GM21717 (cell line): ENCODE data around the gene MCOLN1.

Experiments used
- ATAC-seq: cut with Tn5 transposase; IDR thresholded peaks from one replicate; pipeline ENCODE4 v1.9.1; 2021; ENCODE audit warnings: mild to moderate bottlenecking, moderate library complexity; ENCODE audit not compliant: unreplicated experiment

The MCOLN1 gene

DNA sequence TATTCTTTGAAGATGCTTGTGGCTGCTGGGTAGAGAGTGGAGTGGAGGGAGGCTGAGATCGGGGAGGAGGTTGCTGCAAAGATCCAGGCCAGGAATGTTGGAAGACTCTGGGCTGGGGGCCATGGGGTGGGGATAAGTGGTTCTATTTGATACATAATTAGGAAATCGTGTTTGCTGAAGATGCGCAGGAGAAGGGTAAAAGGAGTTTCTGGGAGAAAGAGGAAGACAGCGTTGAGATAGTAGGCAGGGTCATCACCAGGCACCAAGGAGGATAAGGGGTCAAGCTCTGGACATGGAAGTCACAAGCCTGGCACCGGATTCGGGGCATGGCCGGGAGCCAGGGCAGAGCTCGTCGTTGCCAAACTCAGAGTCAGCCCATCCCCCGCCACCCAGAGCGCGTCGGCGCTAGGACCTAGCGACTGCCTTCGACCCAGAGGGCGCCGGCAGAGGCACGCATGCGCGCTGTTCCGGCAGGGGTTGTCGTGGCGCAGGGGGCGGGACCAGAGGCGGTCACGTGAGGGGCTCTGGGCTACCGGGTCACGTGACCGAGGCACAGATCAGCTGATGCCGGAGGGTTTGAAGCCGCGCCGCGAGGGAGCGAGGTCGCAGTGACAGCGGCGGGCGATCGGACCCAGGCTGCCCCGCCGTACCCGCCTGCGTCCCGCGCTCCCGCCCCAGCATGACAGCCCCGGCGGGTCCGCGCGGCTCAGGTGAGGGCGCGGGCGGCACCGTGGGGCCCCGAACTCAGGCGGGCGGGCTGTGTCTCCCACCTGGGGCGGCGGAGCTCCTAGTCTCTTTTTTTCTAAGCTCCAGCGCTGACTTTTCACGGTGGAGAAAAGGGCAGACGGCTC, at the start of gene MCOLN1:
Gene MCOLN1, plus strand, starts transcription at position 553 of the 851 bp plus-strand sequence. Its CDS starts 127 bp downstream, at position 680.
- peak; percentile 53 for ATAC-seq

DNA sequence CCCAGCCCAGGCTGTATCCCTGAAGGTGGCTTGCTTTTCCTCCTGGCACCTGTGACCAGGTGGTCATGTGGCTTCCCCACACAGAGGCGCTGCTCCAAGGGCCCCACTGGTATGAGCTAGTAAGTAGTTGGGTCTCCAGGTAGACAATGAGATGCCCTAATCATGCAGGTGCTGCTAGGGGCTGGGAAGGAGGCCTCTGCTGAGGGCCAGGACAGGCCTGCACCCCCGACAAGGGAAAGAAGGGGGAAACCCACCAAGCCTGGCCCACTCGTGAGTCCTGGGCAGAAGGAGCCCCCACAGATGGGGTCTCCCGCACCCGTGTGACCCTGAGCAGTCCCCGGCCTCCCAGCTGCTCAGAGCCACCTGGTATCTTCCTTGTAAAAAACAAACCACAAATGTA, 46.8 kb upstream of the MCOLN1 start:
- ATAC-seq: no peak

DNA sequence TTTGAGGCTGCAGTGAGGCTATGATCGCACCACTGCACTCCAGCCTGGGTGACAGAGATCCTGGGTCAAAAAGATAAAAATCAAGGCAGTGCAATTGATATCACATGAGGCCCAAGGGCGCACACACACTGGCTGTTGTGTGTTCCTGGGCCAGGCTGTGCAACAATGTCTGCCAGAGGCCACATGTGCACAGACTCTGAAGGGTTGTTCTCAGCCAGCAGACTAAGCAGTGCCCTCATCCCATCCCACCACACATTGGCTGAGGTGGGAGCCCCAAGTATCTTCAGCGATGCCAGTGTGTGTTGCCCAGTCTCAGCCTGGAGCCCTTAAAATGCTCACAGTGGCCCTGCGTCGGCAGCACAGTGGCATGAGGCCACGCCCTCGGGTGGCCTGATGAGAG, 46.2 kb upstream of the MCOLN1 start:
- no peak for ATAC-seq

DNA sequence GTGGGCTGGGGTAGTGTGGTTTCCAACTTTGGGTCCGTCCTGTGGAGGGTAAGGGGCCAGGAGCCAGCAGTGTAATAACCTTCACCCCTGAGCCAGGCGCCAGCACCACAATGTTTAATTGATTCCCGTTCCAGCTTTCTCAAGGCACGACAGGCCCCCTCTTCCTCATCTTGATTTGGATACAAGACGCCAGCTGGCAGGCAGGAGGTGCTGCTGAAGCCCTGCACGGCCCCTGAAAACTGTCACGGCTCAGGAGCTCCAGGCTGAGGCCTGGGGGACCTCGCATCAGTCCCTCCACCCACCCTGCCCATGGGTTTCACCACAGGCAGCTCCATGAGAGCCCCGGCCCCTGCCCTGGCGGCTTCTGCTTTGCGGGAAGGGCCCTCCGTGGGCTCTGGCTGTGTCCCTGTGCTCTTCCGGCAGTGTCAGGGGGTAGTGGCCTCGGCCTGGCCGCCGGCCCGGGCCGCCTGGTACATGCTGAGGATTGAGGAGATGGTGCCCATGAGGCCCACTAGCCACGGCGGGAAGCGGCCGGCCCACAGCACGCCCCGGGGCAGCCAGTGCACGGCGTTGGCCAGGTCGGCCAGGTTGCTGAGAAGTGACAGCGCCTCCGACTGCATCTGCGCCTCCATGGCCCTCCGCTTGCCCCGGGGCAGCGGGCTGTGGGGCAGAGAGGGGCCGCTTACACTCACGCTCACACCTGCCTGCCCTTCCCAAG, 45.5 kb upstream of the MCOLN1 start:
- ATAC-seq: no peak

DNA sequence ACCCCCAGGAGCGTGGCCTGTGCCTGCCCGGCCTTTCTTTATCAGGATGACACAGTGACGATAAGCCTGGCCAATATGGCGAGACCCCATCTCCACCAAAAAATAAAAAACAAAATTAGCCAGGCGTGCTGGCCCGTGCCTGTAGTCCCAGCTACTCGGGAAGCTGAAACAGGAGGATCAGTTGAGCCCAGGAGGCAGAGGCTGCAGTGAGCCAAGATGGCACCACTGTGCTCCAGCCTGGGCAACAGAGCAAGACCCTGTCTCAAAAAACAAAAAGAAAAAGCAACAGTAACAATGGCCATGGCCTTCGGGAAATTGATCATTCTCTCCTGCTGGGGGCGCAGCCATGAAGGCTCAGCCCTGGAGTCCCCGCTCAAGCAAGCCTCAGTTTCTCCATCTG, 44.7 kb upstream of the MCOLN1 start:
- ATAC-seq: no peak

DNA sequence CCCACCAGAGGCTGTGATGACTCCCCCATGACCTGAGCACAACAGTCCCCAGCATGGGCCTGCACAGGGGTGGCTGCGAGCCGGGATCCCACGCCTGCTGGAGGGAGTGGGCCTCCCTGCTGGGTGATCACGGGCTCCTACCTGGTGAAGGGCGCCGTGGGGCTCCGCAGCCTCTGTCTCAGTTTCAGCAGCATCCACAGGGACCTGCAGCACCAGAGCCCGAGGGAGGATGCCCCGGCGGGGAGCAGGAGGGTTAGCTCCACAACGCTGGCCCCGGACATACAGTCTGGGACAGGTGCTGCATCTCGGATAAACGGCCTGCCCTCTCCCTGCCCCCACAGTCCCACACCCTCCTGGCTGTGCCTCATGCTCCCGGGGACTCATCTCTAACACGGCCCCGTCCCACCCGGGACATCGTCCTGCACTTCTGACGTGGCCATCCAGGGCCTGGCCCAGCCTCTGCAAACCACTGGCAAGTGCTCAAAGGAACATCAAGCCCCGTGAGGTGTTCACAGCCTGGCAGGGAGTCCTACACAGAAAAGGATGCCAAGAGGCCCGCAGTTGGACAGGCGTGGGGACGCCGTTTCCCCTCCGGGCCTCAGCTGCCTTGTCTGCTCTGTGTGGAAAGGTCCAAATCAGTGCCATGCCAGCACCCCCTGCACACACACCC, 44.1 kb upstream of the MCOLN1 start:
- no peak for ATAC-seq

DNA sequence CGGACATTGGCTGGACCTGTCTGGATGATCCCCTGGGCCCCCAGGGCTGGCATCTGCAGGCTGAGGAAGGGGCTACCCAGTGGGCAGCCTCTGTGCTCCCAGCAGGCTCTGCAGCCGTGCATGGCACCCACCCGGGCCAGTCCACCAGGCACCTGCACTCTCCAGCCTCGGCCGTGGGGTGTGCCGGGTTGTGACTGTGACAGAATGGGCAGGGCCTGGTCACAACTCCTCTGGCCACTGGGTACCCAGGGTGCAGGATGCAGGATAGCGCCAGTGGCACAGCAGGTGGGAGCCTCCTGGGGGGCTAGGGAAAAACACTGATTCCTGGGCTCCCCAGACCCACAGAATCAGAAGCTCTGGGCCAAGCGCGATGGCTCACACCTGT, 43.6 kb upstream of the MCOLN1 start:
- ATAC-seq: no peak

DNA sequence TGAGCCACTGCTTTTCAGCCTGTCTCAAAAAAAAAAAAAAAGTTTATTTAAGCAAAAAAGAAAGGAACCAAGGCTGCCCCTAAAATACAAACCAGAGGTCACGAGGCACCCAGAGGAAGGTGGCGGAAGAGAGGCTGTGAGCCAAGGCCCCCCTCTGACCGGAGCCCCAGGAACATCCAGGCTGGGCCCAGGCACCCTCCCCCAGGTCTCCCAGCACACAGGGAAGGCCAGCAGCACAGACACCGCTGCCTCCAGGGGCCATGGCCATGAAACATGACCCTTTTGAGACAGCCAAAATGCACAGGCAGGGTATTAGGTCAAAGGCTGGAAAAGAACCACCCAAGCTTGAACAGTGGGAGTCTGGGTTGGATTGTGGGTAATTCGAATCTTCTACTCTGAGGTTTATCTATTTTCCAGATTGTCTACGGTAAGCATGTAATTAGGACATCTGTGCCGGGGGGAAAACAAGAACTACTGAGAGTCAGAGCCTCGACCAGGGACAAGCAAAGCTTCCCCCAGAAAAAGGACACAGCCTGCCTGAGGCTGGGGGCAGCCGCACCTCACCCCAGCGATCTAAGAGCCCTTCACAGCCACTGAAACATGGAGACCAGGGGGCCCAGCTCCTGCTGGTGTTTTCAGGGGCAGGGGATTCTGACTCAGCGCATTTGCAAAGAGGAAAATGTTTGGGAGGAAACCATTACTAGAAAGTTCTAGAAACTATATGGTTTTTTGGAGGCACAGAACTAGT, 42.0 kb upstream of the MCOLN1 start:
- ATAC-seq: no peak

DNA sequence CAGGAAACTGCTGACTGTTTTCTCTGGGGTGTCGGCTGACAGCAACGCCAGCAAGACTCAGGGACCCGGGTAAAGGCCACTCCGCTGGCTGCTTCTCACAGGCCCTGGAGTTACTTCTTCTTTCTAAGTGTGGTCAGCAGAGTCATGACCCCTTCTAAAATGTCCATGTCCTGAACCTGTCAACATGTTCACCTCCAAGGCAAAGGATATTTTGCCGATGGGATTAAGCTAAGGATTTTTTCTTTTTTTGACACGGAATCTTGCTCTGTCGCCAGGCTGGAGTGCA, 41.5 kb upstream of the MCOLN1 start:
- no peak for ATAC-seq

DNA sequence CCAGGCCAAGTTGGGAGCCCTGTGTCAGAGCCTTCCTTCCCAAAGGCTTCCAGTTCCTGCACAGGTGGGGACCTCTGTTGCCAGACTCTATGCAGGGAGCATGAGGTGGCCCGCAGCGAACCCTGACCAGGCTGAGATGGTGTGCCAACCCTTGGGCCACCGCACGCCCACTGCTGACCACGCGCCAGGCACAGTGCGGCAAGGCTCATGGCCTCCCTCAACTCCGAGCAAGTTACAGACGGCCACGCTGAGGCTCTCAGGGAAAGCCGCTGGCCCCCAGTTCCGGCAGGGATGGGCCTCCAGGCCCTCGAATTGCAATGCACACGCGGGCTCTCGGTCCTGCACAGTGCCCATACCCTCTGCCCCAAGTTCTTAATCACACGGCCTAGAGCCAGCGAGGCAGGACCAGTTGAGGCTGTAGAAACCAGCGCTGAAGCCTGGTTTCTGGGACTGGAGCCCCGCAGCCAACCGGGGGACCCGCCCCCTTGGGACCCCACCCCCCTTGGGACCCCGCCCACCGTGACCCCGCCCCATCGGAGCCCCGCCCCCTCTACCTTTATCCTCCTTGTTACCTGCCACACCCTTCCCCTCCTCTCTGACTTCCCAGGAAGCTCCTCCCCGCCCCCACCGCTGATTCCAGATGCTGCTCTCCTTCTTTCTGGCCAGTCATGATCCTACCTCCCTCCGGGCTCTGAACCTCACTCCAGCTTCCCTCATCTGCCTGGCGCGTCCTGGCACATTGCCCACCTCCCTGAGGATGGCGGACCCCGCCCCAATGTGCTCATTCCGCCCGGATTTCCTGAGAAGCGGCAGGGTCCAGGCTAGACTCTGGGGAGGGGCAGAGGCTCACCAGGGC, 39.6 kb upstream of the MCOLN1 start:
- no peak for ATAC-seq

DNA sequence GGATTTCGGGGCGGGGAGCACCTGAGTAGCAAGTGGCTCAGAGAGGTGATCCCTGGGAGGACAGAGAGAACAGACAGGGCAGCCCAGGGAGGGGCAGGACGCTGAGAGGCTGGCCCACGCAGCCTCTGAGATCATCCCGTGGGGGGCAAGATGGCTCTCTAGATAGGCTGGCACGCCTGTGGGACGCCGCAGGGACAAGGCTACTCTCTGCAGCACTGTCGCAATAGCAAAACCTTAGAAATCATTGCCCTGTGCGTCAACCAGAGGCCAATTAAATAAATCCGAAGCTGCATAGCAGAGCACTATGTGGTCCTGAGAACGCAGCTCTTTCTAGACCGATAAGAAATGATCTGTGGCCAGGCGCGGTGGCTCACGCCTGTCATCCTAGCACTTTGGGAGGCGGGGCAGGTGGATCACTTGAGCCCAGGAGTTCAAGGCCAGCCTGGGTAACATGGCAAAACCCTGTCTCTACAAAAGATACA, 38.7 kb upstream of the MCOLN1 start:
- ATAC-seq: no peak

DNA sequence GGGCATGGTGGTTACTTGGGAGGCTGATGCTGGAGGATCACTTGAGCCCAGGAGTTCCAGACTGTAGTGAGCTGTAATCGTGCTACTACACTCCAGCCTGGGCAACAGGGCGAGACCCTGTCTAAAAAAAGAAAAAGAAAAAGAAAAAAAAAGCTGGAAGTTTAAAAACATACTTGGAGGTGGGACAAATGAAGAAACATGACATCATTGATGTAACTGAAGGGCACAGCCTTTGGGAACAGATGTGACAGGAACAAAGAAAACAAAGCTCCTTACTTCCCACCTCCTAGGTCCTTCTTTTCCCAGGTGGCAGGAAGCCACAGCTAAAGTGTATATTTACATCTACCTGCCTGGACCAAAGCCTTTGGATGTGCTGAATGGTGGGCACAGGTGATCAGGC, 35.5 kb upstream of the MCOLN1 start:
- no peak for ATAC-seq

DNA sequence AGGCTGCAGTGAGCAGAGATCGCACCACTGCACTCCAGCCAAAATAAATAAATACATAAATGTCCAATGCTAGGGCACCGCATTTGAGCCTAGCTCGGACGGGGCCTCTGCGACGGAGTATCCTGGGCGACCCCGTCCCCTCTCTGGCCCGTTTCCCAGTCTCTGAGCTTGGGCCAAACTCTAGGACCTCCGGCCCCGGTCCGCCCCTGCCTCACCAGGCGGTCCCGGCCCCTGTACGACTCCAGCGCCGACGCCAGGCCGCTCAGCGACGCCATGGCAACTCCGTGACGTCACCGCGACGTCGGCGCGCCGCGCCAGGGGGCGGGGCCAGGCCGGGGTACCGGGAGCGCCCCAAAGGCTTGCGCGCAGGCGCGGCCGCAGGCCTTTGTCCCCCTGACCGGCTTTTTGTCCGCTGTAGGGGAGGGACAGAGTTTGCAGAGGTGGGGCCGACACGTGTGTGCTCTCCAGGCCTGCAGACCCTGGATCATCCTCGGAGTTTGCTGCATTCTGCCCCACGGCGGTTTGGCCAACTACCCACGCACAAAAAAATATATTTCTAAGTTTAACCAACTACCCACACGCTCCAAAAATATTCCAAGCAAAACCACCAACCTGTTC, 33.6 kb upstream of the MCOLN1 start, which contains the start of gene PEX11G:
Gene PEX11G, minus strand, starts transcription at position 300 of the 618 bp plus-strand sequence. Its CDS starts 25 bp downstream, at position 275.
- no peak for ATAC-seq

DNA sequence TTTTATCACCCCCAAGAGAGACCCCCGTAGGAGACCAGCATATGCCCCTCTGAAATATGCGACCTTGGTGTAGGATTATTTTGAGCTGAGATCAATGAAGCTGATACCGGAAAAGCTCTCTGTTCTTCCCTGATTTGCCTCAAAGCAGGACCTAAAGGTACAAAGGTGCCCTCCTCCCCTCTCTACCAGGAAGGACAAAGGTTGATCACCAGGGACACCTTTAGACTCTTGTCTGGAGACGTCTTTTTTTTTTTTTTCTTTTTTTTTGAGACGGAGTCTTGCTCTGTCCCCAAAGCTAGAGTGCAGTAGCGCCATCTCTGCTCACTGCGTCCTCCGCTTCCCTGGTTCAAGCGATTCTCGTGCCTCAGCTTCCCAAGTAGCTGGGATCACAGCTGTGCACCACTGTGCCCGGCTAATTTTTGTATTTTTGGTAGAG, 32.8 kb upstream of the MCOLN1 start:
- no peak for ATAC-seq

DNA sequence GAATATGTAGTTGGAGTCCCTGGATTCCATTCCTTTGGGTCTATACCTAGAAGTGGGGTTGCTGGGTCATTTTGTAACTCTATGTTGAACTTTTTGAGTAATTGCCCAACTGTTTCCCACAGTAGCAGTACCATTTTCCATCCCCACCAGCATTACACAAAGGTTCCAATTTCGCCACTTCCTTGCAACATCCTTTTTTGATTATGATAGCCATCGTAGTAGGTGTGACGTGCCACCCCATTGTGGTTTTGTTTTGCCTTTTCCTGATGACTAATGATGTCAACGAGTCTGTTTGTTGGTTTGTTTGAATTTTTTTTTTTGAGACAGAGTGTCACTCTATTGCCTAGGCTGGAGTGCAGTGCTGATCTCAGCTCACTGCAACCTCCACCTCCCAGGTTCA, 30.3 kb upstream of the MCOLN1 start:
- ATAC-seq: no peak

DNA sequence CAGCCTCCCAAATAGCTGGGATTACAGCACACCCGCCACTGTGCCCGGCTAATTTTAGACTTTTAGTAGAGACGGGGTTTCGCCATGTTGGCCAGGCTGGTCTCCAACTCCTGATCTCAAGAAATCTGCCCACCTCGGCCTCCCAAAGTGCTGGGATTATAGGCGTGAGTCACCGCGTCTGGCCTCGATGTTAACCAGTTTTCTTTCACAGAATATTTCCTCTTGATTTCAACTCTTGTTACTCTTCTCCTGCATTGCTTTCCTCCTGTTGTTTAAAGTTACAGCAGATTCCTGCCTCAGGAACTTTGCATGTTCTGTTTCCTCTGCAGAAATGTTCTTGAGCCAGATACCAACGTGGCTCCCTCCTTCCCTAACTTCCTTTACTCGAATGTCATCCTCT, 29.9 kb upstream of the MCOLN1 start:
- ATAC-seq: no peak

DNA sequence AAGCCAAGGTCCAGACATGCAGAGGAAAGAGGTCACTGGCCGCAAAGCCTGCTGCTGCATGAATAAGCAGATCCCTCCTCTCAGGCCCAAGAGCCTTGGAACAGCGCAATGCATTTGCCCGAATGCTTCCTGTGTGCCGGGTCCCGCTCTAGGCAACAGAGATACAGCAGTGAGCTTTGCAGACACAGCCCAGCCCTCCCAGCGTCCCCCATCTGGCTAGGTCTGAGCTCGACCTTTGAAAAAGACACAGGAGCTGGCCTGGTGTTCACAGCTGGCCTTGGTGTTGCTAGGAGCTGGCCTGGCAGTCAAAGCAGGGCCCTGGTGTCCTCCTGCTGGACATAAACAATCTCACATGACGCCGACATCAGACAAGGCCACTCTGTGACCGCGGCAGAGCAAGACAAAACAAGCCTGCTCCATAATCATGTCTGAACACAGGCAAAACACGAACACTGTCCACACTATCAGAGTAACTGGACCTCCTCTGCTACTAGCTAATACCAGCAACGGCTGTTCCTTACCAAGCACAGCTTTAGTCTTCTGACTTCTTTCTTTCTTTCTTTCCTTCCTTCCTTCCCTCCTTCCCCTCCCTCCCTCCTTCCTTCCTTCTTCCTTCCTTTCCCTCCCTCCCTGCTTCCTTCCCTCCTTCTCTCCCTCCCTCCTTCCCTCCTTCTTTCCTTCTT, 27.9 kb upstream of the MCOLN1 start:
- ATAC-seq: no peak

DNA sequence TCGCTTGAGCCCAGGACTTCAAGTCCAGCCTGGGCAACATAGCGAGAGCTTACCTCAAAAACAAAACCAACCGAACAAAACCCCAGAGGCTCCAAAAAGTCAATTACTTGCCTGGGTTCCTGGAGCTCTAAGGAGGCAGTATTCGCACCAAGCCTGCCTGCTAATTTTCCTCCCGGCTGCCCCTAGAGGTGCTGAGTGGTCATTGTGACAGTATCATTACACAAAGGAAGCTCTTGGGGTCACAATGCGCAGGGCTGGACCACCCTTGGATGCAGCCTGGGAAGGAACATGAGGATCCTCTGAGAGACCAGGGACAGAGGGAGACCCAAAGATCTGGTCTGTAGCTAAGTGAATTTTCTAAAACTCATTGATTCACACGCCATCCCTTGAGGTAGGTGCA, 25.1 kb upstream of the MCOLN1 start:
- no peak for ATAC-seq

DNA sequence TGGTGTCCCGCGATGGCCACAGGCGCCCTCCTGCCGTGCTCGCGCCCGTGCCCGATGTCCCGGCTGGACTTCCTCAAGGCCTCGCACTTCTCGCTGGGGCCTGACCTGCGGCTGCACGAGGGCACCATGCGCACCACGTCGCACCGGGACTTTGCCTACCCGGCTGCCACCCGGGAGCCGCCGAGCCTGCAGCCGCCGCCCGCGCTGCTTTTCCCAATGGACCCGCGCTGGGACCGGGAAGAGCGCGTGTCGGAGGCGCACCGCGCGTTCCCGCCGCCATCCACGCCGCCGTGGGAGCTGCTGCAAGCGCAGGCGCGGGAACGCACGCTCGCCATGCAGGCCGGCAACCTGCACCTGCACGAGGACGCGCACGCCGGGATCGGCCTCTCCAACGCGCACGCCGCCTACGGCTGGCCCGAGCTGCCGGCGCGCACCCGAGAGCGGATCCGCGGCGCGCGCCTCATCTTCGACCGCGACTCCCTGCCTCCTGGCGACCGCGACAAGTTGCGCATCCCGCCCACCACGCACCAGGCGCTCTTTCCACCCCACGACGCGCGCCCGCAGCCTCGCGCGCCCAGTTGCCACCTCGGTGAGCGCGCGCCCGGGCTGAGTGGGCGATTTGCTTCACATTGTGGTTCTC, 21.5 kb upstream of the MCOLN1 start:
- ATAC-seq: no peak
